Measurements from ENCODE around the gene ALG2. TPM values are rescaled to one million over a fixed set of nuclear protein-coding genes. Genes with fewer than 3 reads are reported as not detected.

The ALG2 gene
- total and polyA plus RNA-seq, 4 donors, result 20.6 to 43.6 (median 30.3) TPM

- Histone ChIP-seq H3K27ac (ENCODE audit: low read depth in 1 of 2, low read length in 2 of 2) (no peak overlapping the region), H3K27me3 (ENCODE audit: control insufficient read depth in 4 of 4, insufficient read depth in 4 of 4, low read length in 3 of 4) (no peaks in the 10 kb centered on the region), H3K4me1 (ENCODE audit: control insufficient read depth in 4 of 4, insufficient read depth in 4 of 4, low read length in 3 of 4) (no peaks in the 10 kb centered on the region), H3K36me3 (ENCODE audit: control insufficient read depth in 4 of 4, insufficient read depth in 3 of 4, low read depth in 1 of 4, low read length in 3 of 4) (no peaks in the 10 kb centered on the region), H3K9ac (ENCODE audit: low read depth in 1 of 2, low read length in 2 of 2) (no peak overlapping the region), H3K4me3 (ENCODE audit: low read depth in 1 of 3, low read length in 3 of 3) (no peak overlapping the region), H3K9me3 (ENCODE audit: control insufficient read depth in 4 of 4, low read length in 3 of 4) (no peaks in the 10 kb centered on the region)
- no peak for DNase-seq (ENCODE audit: low spot score)
- WGBS, result 71% methylated on average over 4 of the region's 4 CpGs
- no peak for TF ChIP-seq YY1 (IDR thresholded peaks at IDR 0.05)
- TF ChIP-seq TAF1 (conservative IDR thresholded peaks at IDR 0.05), result no peak
- TF ChIP-seq RXRA (IDR thresholded peaks at IDR 0.05), result no peak
- TF ChIP-seq EGR1 (IDR thresholded peaks at IDR 0.05; ENCODE audit: low read depth in 2 of 2), result no peak
- TF ChIP-seq, protein P1, sequence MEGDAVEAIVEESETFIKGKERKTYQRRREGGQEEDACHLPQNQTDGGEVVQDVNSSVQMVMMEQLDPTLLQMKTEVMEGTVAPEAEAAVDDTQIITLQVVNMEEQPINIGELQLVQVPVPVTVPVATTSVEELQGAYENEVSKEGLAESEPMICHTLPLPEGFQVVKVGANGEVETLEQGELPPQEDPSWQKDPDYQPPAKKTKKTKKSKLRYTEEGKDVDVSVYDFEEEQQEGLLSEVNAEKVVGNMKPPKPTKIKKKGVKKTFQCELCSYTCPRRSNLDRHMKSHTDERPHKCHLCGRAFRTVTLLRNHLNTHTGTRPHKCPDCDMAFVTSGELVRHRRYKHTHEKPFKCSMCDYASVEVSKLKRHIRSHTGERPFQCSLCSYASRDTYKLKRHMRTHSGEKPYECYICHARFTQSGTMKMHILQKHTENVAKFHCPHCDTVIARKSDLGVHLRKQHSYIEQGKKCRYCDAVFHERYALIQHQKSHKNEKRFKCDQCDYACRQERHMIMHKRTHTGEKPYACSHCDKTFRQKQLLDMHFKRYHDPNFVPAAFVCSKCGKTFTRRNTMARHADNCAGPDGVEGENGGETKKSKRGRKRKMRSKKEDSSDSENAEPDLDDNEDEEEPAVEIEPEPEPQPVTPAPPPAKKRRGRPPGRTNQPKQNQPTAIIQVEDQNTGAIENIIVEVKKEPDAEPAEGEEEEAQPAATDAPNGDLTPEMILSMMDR (IDR thresholded peaks at IDR 0.05; ENCODE audit: low read depth, low read length, missing input control), result no peak
- TF ChIP-seq GABPA (IDR thresholded peaks at IDR 0.05 in 1 of 2, conservative IDR thresholded peaks at IDR 0.05 in 1 of 2), result no peak
Measured at GRCh38 chr9:99167119-99167518, 54.6 kb downstream of the ALG2 start.

Small RNAs within 50 kb of the gene (small RNA-seq; reads per million reads assigned to genes)
- not detected for gene RN7SL794P

Other genes starting within 250 kb of the ALG2 start
- gene TGFBR1, start 116.8 kb downstream of the ALG2 start, total RNA-seq, result 10 to 100 TPM; 17.6 to 18.2 TPM
- gene TGFBR1, start 116.8 kb downstream of the ALG2 start, polyA plus RNA-seq, result 1 to 10 TPM; 3.1 to 4.5 TPM
- 100 to 1,000 TPM in 1 of 2 donors, 10 to 100 TPM in 1; 84.1 to 122 TPM for gene SEC61B, start 340 bp upstream of the ALG2 start, total RNA-seq
- 100 to 1,000 TPM; 334 to 431 TPM for gene SEC61B, start 340 bp upstream of the ALG2 start, polyA plus RNA-seq

Measured in liver (tissue), 10 donors.